Endodermal cell (in vitro differentiated cells): Measurements from ENCODE around the gene PLXNC1. TPM values are rescaled to one million over a fixed set of nuclear protein-coding genes. Genes with fewer than 3 reads are reported as not detected.

Source experiments
- DNase-seq: peaks from one replicate; pipeline ENCODE4 v3.0.0-alpha.2; 2017
- H3K27ac ChIP-seq: 2 replicates; pipeline ENCODE4 v1.5.1; 2013; ENCODE audit warnings: mild to moderate bottlenecking, low read depth, low read length, moderate library complexity
- H3K27me3 ChIP-seq: 2 replicates; pipeline ENCODE4 v1.6.1; 2013; ENCODE audit warnings: mild to moderate bottlenecking, low read length, moderate library complexity; ENCODE audit not compliant: insufficient read depth, control insufficient read depth, poor library complexity, severe bottlenecking
- H3K36me3 ChIP-seq: 2 replicates; pipeline ENCODE4 v1.7.0; 2013; ENCODE audit warnings: mild to moderate bottlenecking, low read length, moderate library complexity; ENCODE audit not compliant: control insufficient read depth, insufficient read depth
- H3K4me1 ChIP-seq: one replicate; pipeline ENCODE4 v1.7.0; 2013; ENCODE audit warnings: low read length; ENCODE audit not compliant: control insufficient read depth, insufficient read depth
- H3K4me3 ChIP-seq: 2 replicates; pipeline ENCODE4 v1.5.1; 2013; ENCODE audit warnings: mild to moderate bottlenecking, low read length, moderate library complexity
- H3K9ac ChIP-seq: 2 replicates; pipeline ENCODE4 v1.6.1; 2013; ENCODE audit warnings: mild to moderate bottlenecking, low read length, moderate library complexity; ENCODE audit not compliant: poor library complexity, severe bottlenecking; ENCODE audit errors: extremely low read depth
- H3K9me3 ChIP-seq: 2 replicates; pipeline ENCODE4 v1.6.1; 2013; ENCODE audit warnings: mild to moderate bottlenecking, low read length, moderate library complexity; ENCODE audit not compliant: control insufficient read depth
- H3K27ac Mint-ChIP-seq: 2 replicates; pipeline ENCODE4 v1.8.0; 2020; ENCODE audit warnings: mixed read lengths
- H3K27me3 Mint-ChIP-seq: 2 replicates; pipeline ENCODE4 v1.8.0; 2021; ENCODE audit warnings: mild to moderate bottlenecking, mixed read lengths; ENCODE audit not compliant: insufficient read depth
- H3K36me3 Mint-ChIP-seq: 2 replicates; pipeline ENCODE4 v1.8.0; 2020; ENCODE audit warnings: low read depth, mixed read lengths
- H3K4me1 Mint-ChIP-seq: 2 replicates; pipeline ENCODE4 v1.8.0; 2020; ENCODE audit warnings: mixed read lengths
- H3K4me3 Mint-ChIP-seq: 2 replicates; pipeline ENCODE4 v1.8.0; 2020; ENCODE audit warnings: mild to moderate bottlenecking, moderate library complexity, mixed read lengths
- H3K9me3 Mint-ChIP-seq: 2 replicates; pipeline ENCODE4 v1.8.0; 2020; ENCODE audit warnings: mild to moderate bottlenecking, mixed read lengths
- CTCF ChIP-seq: fragments of 200-600 bp; sonication (generic); conservative IDR thresholded peaks from 2 replicates; pipeline ENCODE4 v1.5.0; 2021; ENCODE audit warnings: antibody characterized with exemption, mild to moderate bottlenecking
- WGBS, 2 experiments: methylation state at CpG; one replicate each; pipeline versions ENCODE4 v1.1.5 to v1.1.7; 2013; ENCODE audit warnings: missing lambda C conversion rate in 2 of 2, mixed read lengths in 1 of 2; ENCODE audit not compliant: insufficient coverage in 1 of 2, insufficient read length in 1 of 2; 5-methylcytosine and 5-hydroxymethylcytosine counted together
- total RNA-seq, 2 donors: library from RNA; stranded (reverse); fragmentation: NEBNext Ultra II Directional in 1 of 2; extraction: Animal tissue kit (Norgen Biotek cat#: 25700) in 1 of 2; gene quantifications; 2 replicates in 1 of 2; 3 replicates in 1 of 2; pipeline ENCODE4 v1.2.1, GENCODE V29; 2021

The PLXNC1 gene
- total RNA-seq, 2 donors from 2014 or later, result 1.6 to 1.9 TPM

GRCh38 chr12:94200695-94201094 lies 52.3 kb downstream of the PLXNC1 start:
- peaks cover 4% of the 10 kb centered on the region for H3K27me3 Mint-ChIP-seq
- Histone ChIP-seq H3K36me3 (no peaks in the 10 kb centered on the region), H3K4me1 (peaks cover 4% of the 10 kb centered on the region), H3K27ac (no peak overlapping the region), H3K9ac (no peak overlapping the region), H3K27me3 (no peaks in the 10 kb centered on the region), H3K9me3 (peaks cover 6% of the 10 kb centered on the region), H3K4me3 (no peak overlapping the region)
- peaks cover 6% of the 10 kb centered on the region for H3K4me1 Mint-ChIP-seq
- WGBS, 2 experiments, result 89 to 100% methylated on average over 1 of the region's 1 CpG
- TF ChIP-seq CTCF, result no peak
- H3K27ac Mint-ChIP-seq, result no peak overlapping the region
- H3K9me3 Mint-ChIP-seq, result peaks cover 3% of the 10 kb centered on the region
- H3K4me3 Mint-ChIP-seq, result no peak overlapping the region
- DNase-seq, result no peak
- H3K36me3 Mint-ChIP-seq, result no peaks in the 10 kb centered on the region

GRCh38 chr12:94202245-94203180 lies 54.1 kb downstream of the PLXNC1 start:
- Mint-ChIP-seq H3K9me3 (peaks cover 1% of the 10 kb centered on the region), H3K4me3 (no peak overlapping the region), H3K36me3 (no peaks in the 10 kb centered on the region), H3K4me1 (peaks cover 6% of the 10 kb centered on the region), H3K27me3 (no peaks in the 10 kb centered on the region), H3K27ac (no peak overlapping the region)
- peak; percentile 28 for DNase-seq
- Histone ChIP-seq H3K4me3 (no peak overlapping the region), H3K27ac (no peak overlapping the region), H3K9ac (no peak overlapping the region), H3K27me3 (no peaks in the 10 kb centered on the region), H3K36me3 (no peaks in the 10 kb centered on the region), H3K4me1 (peaks cover 4% of the 10 kb centered on the region), H3K9me3 (no peaks in the 10 kb centered on the region)
- 93 to 95% methylated on average over 6 to 7 of the region's 7 CpGs for WGBS, 2 experiments
- TF ChIP-seq CTCF, result no peak

GRCh38 chr12:94203181-94203546 lies 54.8 kb downstream of the PLXNC1 start:
- Histone ChIP-seq H3K9ac (no peak overlapping the region), H3K4me3 (no peak overlapping the region), H3K36me3 (no peaks in the 10 kb centered on the region), H3K27ac (no peak overlapping the region), H3K4me1 (peaks cover 4% of the 10 kb centered on the region), H3K27me3 (no peaks in the 10 kb centered on the region), H3K9me3 (no peaks in the 10 kb centered on the region)
- H3K4me3 Mint-ChIP-seq, result no peak overlapping the region
- H3K9me3 Mint-ChIP-seq, result peaks cover 1% of the 10 kb centered on the region
- peaks cover 6% of the 10 kb centered on the region for H3K4me1 Mint-ChIP-seq
- WGBS, 2 experiments, result 42% methylated on average over 2 of the region's 2 CpGs; no CpG with 5 or more reads in 1 of the 2 experiments
- no peak overlapping the region for H3K27ac Mint-ChIP-seq
- no peaks in the 10 kb centered on the region for H3K27me3 Mint-ChIP-seq
- no peak for TF ChIP-seq CTCF
- no peak for DNase-seq
- no peaks in the 10 kb centered on the region for H3K36me3 Mint-ChIP-seq
